DOHH2 (cell line): Measurements from ENCODE around the gene ARL9.

Experiments
- EZH2phosphoT487 ChIP-seq: fragments of 200-600 bp; sonication (generic); IDR thresholded peaks from 2 replicates; pipeline ENCODE4 v1.6.1; 2017; ENCODE audit warnings: borderline replicate concordance, mild to moderate bottlenecking, antibody characterized with exemption, low read length, moderate library complexity, mixed read lengths
- TF ChIP-seq, protein P1 (sequence below): fragments of 200-600 bp; sonication (generic); IDR thresholded peaks from one replicate; pipeline ENCODE4 v1.5.1; 2014; ENCODE audit warnings: antibody characterized with exemption, mild to moderate bottlenecking, low read depth, low read length; ENCODE audit not compliant: poor library complexity, severe bottlenecking

DNA sequence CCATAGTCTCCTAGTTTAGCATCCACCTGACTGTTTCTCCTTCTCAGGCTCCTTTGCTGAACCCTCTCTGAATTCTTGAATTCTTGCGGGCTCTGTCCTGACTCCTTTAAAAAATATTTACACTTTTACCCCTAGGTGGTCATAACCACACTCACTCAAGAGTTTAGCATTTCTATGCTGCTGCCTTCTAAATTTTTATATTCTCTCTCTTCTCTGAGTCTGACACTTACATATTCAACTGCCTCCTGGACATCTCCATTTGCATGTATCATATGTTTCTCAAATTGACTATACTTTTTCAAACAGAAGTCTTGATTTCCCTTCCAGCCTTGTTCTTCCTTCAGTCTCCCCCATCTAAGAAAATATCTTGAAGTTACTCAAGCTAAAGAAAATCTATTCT, 31.6 kb downstream of the ARL9 start:
- TF ChIP-seq, protein P1, sequence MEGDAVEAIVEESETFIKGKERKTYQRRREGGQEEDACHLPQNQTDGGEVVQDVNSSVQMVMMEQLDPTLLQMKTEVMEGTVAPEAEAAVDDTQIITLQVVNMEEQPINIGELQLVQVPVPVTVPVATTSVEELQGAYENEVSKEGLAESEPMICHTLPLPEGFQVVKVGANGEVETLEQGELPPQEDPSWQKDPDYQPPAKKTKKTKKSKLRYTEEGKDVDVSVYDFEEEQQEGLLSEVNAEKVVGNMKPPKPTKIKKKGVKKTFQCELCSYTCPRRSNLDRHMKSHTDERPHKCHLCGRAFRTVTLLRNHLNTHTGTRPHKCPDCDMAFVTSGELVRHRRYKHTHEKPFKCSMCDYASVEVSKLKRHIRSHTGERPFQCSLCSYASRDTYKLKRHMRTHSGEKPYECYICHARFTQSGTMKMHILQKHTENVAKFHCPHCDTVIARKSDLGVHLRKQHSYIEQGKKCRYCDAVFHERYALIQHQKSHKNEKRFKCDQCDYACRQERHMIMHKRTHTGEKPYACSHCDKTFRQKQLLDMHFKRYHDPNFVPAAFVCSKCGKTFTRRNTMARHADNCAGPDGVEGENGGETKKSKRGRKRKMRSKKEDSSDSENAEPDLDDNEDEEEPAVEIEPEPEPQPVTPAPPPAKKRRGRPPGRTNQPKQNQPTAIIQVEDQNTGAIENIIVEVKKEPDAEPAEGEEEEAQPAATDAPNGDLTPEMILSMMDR, result no peak
- no peak for TF ChIP-seq EZH2phosphoT487
